Measurements from ENCODE around the gene ZER1. TPM values are rescaled to one million over a fixed set of nuclear protein-coding genes. Genes with fewer than 3 reads are reported as not detected.
A peak's percentile ranks its signal among the peaks of the same experiment; 100 is the strongest.

ZER1 gene
- polyA plus RNA-seq, 4 donors = 31.7 to 42.6 (median 34.2) TPM

GRCh38 chr9:128743421-128743820, 28.3 kb downstream of the ZER1 start:
- DNase-seq (ENCODE audit: low read depth in 4 of 4, low spot score in 3 of 4) = no peak

DNA sequence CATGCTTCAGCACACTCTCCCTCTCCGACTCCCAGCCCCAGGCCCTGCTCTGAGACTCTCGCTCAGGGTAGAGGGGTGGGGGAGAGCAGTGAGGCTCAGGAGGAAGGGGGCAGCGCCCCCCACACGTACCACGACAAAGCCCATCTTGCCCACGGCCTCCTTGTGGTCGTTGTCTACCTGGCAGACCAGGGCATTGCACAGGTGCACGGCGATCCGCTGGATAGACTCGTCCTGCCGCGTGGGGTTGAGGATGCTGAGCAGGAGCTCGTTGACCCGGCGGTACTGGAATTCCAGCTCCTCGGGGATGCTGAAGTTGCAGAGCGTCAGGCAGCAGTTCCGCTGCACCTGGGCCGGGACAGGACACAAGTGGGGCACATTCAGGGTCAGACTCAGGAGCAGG, 29.3 kb downstream of the ZER1 start:
- no peak for DNase-seq (ENCODE audit: low read depth in 4 of 4, low spot score in 3 of 4)

- no peak for DNase-seq (ENCODE audit: low read depth in 4 of 4, low spot score in 3 of 4)
Observed at GRCh38 chr9:128735373-128735772, 36.4 kb downstream of the ZER1 start.

DNA sequence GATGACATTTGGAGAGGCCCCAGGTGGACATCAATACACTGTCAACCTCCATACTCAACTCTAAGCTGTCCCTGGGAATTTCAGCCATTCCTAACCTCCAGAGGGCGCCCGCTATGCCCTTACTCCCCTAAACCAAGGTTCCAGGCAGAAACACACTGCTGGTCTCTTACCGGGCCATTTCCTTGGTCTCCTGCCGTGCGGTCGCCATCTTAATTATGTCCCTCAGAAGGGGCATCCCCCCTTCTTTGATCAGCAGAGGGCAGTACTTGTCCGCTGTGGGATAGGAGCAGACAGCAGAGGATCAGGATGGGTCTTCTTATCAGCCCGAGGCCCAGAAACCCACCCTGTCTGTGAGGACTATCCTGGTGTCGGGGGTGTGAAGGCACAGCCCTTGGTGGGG, 38.5 kb downstream of the ZER1 start:
- DNase-seq (ENCODE audit: low read depth in 4 of 4, low spot score in 3 of 4) = peak; percentile 55 to 77 (median 64)

- DNase-seq (ENCODE audit: low read depth in 4 of 4, low spot score in 3 of 4) = no peak
Observed at GRCh38 chr9:128732576-128732975, 39.2 kb downstream of the ZER1 start.

DNA sequence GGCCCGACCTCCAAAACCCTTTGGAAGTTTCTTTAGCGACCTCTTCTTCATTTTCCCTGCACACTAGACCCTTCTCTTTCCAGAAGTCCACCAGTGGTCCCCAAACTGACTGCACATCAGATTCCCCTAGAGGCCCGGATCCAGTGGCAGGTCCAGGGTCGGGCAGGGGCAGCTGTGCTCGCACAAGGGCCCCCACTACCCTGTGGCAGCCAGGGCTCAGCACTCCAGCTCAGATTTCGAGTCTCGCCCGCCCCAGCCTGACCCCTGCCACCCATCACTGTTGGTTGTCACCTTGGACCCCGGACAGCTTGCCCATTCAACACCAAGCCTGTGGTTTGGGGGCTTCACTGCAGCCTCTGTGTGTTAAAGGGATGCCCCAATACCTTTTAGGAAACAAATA, 40.0 kb downstream of the ZER1 start:
- DNase-seq (ENCODE audit: low read depth in 4 of 4, low spot score in 3 of 4) = no peak

DNA sequence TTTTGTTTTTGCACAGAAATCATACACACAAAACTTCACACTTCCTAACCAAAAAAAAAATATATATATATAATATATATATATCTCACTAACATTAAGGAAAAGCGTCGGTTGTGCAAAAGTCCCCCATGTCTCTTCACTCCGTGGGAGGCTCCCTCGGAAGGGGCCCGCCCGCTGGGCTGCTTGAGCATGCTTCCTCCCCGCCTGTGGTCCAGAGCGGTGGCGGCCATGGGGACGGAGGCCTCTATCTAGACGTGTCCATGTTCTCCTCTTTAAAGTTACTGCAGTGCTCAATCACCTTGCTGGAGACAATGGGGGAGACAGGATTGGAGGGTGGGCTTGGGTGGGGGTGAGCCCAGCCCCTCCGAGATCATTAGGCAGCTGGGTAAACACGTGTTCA, 40.6 kb downstream of the ZER1 start:
- DNase-seq (ENCODE audit: low read depth in 4 of 4, low spot score in 3 of 4) = no peak

DNA sequence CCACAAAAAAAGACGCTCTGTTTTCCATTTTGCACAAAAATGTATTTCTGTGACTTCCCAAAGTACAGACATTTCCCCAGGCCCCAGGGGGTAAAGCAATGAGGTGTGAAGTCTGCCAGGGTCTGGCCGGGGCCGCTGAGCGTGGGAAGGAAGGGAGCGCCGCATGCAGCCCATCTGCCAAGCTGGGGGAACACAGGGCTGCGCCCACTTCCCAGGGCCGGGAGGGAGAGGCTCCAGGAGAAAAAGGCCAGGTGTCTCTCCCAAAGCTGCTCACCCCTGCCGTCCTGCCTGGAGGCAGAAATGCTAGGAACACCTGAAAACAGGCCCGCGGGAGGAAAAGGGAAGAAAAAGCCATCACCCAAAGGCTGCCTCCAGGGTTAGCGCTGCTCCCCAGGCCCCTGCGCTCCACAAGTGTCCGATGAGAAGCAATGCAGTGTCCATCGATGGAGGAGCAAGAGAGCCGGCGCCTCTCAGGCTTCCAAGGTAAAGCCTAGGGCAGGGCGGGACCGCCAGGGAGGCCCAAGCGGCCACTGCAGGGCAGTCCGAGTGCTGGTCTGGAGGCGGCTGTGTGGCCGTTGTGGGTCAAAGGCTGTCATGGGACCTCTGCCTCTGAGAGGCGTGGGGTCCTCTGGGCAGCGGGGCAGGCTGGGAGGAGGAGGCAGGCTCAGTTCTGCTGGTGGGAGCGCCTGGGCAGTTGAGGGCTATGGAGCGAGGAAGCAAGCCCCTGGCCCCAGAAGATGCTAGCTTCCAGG, 41.8 kb downstream of the ZER1 start:
- DNase-seq (ENCODE audit: low read depth in 4 of 4, low spot score in 3 of 4) = no peak

DNA sequence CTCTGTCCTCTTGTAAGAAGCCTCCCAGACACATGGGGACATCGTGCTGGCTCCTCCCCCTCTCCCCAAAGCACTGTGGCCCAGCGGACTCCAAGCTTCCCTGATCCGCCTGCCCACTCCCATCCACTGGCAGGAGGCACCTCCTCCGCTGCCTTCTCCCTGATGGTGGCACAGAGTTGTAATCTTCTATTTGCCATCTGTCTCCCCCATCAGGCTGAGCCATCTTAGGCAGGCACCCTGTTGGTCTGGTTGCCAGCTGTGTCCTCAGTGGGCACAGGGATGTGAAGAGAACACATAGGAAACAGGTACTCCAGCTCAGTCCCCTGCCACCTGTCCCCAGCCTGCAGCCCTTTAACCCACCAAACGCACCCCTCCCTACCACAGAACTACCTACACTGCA, 42.4 kb downstream of the ZER1 start:
- no peak for DNase-seq (ENCODE audit: low read depth in 4 of 4, low spot score in 3 of 4)

DNA sequence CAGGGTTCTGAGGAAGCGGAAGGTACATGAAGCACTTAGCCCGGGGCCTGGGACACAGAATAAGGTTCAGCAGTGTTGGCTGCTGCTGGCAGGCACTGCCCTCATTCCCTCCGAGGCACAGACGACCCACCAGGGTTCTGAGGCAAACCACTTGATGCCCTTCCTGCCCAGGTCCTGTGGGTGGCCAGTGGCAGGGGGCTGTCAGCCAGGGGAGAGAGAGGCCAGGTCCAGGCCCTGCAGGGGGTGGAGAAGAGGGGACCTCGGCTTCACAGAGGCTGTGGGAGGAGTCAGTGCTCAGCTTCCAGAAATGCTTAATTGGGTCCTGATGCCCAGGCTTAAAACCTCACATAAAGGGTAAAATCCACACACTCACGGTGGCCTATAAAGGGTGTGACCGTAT, 43.4 kb downstream of the ZER1 start:
- DNase-seq (ENCODE audit: low read depth in 4 of 4, low spot score in 3 of 4) = no peak

DNA sequence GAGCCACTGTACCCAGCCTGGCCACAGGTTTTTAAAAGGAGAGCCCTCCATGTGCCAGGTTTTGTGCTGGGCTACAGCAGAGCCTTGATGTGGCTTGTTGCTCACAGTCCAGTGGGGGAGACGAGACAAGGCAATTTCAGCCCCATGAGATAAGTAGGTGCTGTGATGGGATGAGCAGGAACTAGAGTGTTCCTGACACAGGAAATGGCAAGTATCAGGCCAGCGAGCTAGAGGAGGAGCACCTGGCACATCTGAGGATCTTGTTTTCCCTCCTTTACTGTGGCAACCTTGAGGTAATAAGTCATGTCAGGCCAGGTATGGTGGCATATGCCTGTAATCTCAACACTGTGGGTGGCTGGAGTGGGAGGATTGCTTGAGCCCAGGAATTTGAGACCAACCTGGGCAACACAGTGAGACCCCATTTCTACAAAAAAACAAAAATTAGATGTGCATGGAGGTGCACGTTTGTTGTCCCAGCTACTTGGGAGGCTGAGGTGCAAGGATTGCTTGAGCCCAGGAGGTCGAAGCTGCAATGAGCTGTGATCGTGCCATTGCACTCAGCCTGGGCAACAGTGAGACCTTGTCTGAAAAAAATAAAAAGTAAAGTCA, 44.0 kb downstream of the ZER1 start:
- no peak for DNase-seq (ENCODE audit: low read depth in 4 of 4, low spot score in 3 of 4)

GRCh38 chr9:128724744-128725211, 46.9 kb downstream of the ZER1 start:
- no peak for DNase-seq (ENCODE audit: low read depth in 4 of 4, low spot score in 3 of 4)

DNA sequence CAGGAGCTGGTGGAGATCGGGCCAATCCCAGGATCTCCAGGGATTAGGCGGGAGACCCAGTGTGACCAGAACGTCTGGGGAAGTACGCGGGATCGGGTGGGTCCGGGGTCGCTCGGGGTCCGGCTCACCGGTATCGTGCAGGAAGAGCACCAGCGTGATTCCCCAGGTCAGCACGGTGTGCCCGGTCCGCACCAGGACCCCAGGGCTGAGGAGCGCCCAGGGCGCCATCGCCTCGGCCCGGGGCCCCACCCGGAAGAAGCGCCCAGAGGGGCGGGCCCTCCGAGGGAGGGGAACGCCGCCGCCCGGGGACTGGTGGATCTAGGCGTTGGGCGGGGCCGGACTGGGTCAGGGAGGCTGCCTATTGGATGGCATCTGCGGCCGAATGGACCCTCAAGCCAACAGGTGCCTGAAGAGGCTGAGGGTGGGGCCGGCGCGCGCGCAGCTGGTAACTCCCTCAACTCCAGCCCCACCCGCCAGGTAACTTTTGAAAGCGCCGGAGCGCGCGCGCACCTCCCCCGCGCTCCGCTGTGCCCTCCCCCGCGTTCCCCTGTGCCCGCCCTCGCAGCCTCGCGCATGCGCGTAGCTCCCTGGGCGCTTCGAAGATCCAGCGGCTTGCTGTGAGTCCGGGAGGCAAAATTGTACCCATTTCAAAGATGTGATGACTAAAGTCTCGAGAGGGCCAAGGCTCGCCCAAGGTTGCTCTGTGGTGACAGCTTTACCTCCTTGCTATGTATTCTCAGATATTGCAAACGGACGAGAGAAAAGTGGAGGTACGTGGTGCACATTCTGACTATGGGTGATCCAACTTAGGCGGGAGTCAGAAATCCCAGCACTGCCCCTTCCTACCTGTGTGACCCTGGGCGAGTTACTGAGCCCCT, 47.6 kb downstream of the ZER1 start, which contains the start of gene ZDHHC12:
ZDHHC12 (minus strand) TSS at position 262 of the 878 bp plus-strand sequence; CDS start at position 228, 34 bp downstream.
- DNase-seq (ENCODE audit: low read depth in 4 of 4, low spot score in 3 of 4) = peak; percentile 78 to 87 (median 82)

DNA sequence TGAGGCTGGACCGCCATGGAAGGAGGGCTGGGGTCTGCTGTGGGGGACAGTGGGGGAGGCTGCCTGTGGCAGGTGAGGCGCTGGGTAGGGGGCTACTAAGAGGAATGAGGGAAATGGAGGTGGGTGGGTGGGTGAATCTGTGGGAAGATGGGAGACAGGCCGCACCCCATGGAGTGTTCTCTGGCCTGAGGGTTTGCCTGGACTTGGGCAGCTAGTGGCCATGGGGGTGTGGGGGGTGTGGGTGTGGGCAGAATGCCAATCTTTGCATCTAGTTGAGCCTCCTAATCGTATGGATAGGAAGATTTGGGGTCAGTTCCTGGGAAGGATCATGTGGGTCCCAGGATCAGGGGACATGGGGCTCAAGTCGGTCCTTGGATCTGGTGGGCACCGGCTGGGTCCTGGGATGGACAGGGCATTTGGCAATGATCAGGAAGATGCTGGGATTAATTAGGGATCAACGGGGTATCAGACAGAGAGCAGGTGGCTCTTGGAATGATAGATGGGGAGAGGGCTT, 48.3 kb downstream of the ZER1 start:
- no peak for DNase-seq (ENCODE audit: low read depth in 4 of 4, low spot score in 3 of 4)

DNA sequence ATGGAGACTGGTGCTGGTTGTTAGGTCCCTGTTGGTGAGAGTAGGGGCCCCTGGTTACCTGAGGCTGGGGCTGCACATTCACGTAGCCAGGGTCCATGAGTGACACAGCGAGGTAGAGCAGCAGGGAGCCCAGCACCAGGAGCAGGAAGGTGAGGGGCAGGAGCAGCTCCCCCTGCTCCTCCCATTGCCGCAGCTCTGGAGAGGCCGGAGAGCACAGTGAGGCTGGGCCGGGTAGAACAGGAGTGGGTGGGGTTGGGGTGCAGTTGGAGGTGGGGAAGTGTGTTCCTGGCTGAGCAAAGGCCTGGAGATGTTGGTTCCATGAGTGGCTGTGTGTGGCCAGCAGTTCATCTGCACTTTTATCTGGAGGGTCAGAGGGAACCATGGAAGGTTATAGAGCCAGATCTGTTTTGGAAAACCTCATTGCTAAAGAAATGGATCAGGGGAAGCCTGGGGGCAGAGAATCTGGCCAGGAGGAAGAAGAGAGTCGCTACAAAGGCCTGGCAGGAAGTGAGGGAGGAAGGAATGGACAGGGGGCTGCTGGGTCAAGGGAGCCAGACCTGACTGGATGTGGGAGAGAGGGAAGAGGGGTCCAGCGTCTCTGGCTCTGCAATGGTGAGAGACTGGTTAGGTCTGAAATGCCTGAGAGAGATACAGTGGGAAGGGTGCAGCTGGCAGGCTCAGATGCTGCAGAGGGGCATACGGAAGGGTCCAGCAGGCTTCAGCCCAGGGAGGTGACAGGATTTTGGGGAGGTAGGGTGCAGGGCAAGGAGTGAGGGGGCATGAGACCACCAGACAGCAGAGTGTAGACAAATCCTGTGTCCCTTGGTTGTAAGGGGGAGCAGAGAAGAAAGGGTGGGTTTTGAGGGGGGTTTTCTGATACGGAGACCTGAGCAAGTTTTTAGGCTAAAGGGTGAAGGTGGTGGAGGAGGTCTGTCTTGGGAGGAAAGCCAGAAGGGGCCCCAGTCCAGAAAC, 49.1 kb downstream of the ZER1 start:
- DNase-seq (ENCODE audit: low read depth in 4 of 4, low spot score in 3 of 4) = no peak

GRCh38 chr9:128721487-128722010, 50.2 kb downstream of the ZER1 start:
- DNase-seq (ENCODE audit: low read depth in 4 of 4, low spot score in 3 of 4) = no peak

- no peak for DNase-seq (ENCODE audit: low read depth in 4 of 4, low spot score in 3 of 4)
Observed at GRCh38 chr9:128720841-128721486, 50.8 kb downstream of the ZER1 start.

GRCh38 chr9:128719919-128720605, 51.7 kb downstream of the ZER1 start:
- DNase-seq (ENCODE audit: low read depth in 4 of 4, low spot score in 3 of 4) = no peak
